SK-N-SH treated with all-trans-retinoic acid at 6 μM for 48 hours (cell line): ENCODE data around the gene SEMA3E.

Source experiments
- TOX ChIP-seq: fragments of 250-450 bp; sonication (Bioruptor Pico); IDR thresholded peaks from 2 replicates; pipeline ENCODE4 v1.8.0; 2021; ENCODE audit warnings: mild to moderate bottlenecking, moderate library complexity, borderline replicate concordance
- TSHZ2 ChIP-seq: fragments of 250-450 bp; sonication (Bioruptor Pico); IDR thresholded peaks from 2 replicates; pipeline ENCODE4 v1.5.0; 2020; ENCODE audit warnings: mild to moderate bottlenecking, moderate library complexity

- no peak for TF ChIP-seq TSHZ2 (CRISPR knock-in tag)
- TF ChIP-seq TOX: no peak
Measured at GRCh38 chr7:83610649-83611304, 38.2 kb downstream of the SEMA3E start.
